Activated CD4-positive, alpha-beta T cell treated with anti-CD3 and anti-CD28 coated beads, Interleukin-2, amount 50 U/mL, for 24 hours (primary cell): ENCODE measurements around the gene HOXD8.
A peak's percentile ranks its signal among the peaks of the same experiment; 100 is the strongest.

Source experiments
- DNase-seq, 2 donors: peaks; one replicate each; pipeline ENCODE4 v3.0.0-alpha.2; 2020; ENCODE audit warnings: low read depth in 1 of 2, low spot score in 1 of 2

Gene HOXD8

DNA sequence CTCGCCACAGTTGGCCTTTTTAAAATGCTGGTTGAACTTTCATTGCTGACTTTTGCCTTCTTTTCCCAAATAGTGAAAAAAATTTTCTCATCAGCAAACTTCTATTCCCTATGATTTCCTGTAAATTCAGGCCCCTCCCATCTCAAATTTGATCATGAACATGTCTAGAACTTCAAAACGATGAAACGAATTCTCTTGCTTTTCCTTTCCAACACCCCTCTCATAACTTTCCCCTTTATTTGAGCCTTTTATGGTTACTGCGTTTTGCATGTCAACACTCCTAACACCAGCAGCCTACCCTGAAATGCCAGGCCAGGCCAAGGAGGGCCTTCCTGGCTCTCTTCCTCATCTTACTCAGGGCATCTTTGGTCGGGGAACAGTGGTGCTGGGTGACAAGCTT lies 38.6 kb upstream of the HOXD8 start:
- no peak for DNase-seq

DNA sequence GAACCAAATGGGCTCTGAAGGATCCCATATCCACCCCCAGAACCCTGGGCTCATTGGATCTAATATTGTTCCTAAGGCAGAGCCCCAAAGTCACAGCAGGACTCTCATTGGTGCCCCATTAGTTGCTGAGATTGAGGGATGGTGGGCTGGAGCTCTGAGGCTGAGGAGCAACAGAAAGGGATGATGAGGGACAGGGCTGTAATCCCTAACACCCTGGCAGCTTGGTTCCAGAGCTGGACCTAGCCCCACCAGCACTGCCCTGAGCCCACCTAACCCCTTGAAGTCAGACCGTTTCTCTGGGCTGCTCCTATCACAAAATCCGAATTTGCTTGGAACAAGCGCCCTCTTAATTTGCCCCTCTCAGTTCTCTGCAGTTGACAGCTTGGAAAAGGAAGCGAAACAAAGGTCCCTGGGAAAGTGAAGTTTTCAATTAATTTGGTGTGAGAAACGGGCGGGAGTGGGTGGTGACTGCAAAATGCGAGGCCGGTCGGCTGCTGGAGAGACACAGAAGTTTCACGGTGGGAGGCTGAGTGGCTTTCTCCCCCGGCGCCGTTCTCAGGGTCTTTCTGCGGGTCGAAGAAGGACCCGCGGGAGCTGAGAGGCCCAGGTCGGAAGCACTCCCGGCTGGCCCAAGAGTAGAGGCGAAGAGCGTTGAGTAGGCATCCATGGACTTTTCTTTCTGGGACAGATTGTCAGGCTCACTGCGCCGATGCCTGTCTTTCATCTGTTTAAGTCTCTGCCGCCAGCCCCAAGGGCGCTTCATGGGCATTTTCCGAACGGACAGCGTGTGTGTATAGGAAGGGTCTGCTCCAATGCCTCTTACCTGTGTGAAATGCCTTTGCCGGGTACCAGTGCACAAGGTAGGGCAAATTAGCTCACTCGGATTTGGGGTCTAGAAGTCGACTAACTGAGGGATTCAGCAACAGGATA lies 37.9 kb upstream of the HOXD8 start:
- DNase-seq, result no peak

DNA sequence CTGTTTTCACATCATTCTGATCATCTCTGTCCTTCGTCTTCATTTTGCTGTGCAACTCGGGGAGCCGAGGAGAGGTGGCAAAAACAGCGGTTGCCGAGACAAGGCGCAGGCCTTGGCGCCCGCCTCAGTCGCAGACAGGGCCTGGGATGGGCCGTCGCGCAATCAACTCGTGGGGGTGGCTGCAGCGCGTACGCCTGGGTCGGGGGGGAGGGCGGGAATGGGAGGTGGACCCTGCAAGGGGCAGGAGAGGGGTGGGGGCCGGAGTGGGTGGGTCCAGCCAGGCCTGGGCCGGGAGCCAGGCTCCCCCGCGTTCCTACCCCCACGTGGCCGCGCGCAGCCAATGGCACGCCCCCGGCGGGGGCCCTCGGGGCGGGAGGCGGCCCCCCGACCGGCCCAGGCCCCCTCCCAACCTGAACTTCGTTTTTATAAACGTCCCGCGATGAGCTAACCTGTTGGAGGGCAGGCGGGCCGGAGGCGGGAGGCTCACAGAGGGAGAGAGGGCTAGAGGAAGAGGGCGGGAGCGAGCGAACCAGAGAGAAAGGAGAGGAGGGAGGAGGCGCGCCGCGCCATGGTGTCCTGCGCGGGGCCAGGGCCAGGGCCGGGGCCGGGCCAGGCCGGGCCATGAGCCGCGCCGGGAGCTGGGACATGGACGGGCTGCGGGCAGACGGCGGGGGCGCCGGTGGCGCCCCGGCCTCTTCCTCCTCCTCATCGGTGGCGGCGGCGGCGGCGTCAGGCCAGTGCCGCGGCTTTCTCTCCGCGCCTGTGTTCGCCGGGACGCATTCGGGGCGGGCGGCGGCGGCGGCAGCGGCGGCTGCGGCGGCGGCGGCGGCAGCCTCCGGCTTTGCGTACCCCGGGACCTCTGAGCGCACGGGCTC lies 37.0 kb upstream of the HOXD8 start, which contains the start of gene HOXD13:
Gene HOXD13, plus strand, starts transcription at position 452 of the 875 bp plus-strand sequence. Its CDS starts 170 bp downstream, at position 622.
- no peak for DNase-seq

DNA sequence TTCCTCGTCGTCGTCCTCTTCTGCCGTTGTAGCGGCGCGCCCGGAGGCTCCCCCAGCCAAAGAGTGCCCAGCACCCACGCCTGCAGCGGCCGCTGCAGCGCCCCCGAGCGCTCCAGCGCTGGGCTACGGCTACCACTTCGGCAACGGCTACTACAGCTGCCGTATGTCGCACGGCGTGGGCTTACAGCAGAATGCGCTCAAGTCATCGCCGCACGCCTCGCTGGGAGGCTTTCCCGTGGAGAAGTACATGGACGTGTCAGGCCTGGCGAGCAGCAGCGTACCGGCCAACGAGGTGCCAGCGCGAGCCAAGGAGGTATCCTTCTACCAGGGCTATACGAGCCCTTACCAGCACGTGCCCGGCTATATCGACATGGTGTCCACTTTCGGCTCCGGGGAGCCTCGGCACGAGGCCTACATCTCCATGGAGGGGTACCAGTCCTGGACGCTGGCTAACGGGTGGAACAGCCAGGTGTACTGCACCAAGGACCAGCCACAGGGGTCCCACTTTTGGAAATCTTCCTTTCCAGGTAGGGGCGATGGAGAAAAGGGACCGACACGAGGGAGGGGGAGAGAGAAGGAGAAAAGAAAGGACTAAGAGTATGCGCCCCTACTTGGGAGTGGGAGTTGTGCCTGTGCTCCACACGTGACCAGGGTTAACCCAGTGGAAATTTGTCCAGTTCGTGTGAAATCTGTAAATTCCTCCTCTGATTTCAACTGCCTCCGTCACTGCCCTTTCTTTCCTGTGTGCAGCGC lies 36.2 kb upstream of the HOXD8 start:
- no peak for DNase-seq

DNA sequence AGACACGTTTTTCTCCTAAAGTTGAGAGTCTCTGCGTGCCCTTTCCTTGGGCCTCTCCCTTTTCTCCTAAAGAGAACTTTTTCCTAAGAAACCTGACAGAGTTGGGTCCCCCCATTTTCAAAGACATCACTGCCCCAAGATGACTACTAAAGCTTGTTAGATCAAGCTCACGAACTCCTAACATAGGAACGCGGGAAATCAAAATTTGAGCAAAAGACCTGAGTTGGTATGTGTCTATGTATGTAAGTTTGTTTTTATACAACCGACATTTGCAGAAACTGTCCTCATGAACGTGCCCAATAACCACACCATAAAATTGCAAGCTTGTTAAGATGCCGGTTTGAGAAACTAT lies 35.6 kb upstream of the HOXD8 start:
- no peak for DNase-seq

DNA sequence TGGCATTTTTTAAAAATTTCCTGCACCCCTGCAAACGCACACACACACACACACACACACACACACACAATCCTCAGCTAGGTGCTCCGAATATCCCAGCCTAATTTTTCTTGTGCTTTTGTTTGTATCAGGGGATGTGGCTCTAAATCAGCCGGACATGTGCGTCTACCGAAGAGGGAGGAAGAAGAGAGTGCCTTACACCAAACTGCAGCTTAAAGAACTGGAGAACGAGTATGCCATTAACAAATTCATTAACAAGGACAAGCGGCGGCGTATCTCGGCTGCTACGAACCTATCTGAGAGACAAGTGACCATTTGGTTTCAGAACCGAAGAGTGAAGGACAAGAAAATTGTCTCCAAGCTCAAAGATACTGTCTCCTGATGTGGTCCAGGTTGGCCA lies 35.2 kb upstream of the HOXD8 start:
- no peak for DNase-seq

DNA sequence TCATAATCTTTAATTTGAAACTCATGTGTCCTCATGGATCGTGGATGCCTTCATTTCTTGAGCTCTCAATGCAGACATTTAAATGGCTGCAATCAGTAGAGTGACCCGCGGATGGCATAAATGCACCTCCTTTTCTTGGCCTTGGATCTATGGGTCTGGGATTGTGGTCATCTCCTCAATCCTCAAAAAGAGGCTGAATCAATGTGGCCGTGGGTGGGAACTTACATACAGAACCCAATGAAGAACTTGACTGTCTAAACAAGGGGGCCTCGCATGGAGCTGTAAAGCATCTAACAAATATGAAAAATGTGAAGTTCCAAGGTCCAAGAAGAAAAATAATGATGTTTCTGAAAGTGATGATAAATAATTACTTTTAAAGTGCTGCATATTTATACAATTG lies 34.1 kb upstream of the HOXD8 start:
- DNase-seq, result no peak

DNA sequence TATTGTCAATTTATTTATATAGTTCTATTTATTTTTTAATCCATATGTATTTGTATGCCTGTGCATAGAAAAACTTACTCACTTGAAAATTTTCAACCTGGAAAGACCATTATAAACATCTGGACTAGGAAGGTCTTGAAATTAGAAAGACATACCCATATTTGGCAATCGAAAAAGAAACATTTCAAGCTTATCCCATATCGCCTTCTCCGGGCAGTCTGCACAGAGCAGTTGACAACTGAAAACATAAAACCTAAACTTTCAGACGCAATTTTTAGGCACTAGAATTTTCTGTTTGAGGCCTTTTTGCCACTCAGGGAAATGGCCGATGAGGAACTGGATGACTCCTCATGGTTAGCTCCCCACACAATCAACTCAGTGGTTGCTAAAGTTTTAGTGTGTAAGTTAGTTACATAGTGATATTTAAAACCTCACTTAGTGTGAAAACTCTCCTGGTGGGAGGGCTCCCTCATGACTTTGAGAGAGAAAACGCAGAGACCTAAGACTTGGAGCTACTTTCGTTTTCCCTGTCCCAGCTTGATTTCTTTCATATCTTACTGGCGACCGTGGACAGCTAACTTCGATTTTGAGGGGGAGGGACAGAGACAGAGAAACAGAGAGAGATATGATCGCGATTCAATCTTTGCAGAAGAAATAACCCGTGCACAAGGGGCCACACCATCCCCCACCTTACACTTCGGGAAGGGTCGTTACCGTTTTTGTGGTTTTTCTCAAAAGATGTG lies 33.1 kb upstream of the HOXD8 start:
- DNase-seq, result no peak

DNA sequence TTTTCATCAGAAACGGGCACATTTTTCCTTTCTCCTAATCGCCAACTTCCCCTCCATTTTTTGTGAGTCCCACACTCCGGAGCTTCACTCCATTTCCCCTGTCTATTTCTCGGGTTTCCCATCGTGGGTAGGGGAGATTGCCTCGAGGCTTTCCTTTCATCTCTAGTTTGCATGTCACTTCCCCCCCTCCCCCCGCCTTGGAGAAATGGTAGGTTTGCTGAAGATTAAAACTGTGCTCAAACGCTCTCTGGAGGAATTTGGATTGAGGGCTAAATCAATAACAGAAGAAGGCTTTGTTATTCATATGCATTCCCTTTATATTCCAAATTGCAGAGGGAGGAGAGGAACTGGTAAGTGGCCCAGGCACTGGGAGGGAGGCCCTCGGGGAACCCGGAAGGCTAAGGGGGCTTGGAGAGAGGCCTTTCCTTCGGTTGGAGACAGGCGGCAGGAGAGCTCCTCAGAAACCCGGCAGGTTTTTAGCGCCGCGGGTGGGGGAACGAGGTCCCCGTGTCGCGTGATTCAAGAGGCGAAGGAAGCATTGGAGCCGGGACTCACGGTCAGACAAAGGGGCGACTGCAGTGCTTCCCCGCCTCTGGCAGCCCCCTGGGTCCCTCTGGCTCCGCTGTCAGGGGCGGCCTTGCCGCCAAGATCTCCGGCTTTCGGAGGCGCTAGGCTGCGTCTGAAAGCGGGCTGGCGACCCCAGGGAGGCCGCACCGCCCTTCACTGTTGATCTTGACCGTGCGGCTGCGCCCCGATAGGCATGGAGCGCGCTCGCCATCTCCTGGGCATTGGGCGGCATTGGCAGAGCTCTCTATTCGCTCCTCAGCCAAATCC lies 32.3 kb upstream of the HOXD8 start:
- peak; percentile 35 to 45 for DNase-seq

DNA sequence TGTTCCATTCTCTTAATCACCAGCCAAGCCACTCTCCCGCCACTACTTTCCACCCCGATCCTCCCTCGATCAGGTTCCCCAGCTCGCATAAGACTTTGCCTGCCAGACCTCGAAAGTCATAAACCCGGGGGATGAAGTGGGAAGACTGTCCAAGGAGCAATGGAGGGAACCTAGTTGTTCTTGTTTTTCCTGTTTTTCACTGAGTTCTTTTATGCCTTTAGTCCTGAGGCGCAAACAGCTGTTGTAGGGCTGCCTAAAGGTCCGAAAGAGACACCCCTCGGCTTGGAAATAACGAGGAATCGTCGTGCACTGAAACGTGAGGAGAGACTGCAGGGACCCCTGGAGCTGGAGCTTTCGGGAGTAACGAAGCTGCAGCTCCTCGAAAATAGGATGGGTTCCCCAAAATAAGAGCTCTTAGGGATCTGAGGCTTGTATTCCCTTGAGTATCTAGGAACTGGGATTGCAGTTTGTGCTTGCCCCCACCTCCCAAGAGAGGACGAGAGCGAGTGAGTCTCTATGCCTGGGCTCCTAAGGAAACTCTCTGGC lies 31.6 kb upstream of the HOXD8 start:
- DNase-seq, result no peak

DNA sequence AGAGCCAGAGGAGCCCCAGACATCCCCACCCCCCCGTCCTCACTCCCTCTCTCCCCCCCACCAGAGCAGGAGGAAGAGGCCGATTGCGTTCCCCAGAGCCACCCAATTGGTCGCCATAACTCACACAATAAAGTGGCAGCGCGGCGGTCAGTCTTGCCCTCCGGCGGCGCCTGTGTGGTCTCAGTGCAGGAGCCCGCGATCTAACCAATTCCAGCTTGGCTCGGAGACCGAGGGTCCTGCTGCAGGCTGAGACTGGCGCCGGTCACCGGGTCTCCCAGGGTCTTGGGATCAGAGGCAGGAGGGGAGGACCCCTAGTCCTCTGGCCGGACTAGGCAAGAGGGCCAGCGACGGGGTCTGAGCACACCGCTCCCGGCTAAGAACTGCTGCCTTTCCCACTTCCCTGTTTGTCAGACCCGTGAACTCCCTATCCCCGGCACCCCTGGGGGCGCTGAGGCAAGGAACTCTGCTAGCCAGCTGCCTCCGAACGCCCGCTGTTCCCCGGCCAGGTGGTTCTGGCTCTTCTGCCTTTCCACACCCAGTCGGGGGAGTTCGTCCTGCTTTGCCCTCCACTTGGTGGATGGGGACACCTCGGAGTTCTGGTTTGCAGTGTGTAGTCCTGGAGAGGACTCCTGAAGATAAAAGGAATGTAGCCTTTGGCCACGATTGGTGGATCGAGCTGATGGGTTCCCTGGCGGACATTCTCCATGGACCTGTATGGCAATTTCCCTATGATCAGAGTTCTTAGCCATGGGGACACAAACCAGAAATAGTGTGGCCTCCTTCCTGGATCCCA lies 30.9 kb upstream of the HOXD8 start:
- DNase-seq, result no peak

DNA sequence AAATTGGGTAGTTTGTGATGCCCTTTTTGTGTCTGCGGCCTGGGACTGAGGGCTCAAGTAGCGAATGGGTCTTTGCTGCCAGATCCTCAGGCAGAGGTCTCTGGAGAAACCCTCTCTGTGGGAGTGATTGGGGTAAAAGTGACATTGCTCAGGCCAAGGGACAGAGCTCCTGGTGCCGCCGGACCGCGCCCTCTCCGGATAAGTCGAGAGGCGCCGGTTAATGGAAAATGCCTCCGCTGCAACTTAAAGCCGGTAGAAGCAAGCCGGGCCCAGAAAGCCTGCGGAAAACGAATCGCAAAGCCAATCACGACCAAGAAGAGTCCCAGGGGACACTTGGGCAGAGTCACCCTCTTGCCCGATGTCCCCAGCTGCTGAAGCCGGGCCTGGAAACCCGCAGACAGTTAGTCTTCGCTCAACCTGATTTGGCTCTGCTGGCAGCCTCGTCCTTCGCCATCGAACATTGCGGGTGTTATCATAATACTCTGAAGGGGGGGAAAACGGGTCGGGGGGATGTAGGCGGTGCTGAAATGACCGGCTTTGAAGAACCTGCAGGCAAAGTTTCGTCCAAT lies 30.3 kb upstream of the HOXD8 start:
- no peak for DNase-seq

DNA sequence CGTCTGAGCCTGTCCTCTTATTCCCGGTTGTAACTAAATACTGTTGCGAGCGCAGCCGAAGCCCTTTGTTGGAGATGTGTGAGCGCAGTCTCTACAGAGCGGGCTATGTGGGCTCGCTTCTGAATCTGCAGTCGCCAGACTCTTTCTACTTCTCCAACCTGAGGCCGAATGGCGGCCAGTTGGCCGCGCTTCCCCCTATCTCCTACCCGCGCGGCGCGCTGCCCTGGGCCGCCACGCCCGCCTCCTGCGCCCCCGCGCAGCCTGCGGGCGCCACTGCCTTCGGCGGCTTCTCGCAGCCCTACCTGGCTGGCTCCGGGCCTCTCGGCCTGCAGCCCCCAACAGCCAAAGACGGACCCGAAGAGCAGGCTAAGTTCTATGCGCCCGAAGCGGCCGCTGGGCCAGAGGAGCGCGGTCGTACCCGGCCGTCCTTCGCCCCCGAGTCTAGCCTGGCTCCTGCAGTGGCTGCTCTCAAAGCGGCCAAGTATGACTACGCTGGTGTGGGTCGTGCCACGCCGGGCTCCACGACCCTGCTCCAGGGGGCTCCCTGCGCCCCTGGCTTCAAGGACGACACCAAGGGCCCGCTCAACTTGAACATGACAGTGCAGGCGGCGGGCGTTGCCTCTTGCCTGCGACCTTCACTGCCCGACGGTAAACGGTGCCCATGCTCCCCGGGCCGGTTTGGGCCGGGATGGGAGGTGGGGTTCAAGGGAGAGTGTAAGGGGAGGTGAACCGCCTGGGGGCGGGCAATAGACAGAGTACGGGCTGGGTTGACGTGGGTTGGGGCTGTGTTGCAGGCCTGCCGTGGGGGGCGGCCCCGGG lies 29.6 kb upstream of the HOXD8 start, which contains the start of gene HOXD12:
Gene HOXD12, plus strand, starts transcription at position 68 of the 819 bp plus-strand sequence. Its CDS starts 7 bp downstream, at position 75.
- DNase-seq, result no peak

DNA sequence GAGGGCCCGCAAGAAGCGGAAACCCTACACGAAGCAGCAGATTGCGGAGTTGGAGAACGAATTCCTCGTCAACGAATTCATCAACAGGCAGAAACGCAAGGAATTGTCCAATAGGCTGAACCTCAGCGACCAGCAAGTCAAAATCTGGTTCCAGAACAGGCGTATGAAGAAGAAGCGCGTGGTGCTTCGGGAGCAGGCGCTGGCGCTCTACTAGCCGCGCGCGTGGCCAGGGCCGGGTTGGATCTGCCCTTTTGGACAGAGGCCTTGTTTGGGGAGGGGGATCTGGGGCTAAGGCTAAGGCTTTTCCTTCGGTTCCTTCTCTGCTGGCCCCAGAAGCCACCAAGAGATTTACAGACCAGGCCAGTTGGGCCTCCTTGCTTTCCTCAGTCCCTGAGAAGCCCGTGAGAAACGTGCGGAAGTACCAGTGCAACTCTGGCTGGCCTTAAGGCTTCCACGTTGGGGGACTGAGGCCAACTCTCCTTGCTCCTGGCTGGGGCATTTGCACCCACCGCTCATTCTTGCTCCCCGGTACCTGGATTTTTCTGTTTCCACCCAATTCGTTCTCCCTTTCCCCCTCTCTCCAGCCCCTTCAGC lies 28.9 kb upstream of the HOXD8 start:
- no peak for DNase-seq

DNA sequence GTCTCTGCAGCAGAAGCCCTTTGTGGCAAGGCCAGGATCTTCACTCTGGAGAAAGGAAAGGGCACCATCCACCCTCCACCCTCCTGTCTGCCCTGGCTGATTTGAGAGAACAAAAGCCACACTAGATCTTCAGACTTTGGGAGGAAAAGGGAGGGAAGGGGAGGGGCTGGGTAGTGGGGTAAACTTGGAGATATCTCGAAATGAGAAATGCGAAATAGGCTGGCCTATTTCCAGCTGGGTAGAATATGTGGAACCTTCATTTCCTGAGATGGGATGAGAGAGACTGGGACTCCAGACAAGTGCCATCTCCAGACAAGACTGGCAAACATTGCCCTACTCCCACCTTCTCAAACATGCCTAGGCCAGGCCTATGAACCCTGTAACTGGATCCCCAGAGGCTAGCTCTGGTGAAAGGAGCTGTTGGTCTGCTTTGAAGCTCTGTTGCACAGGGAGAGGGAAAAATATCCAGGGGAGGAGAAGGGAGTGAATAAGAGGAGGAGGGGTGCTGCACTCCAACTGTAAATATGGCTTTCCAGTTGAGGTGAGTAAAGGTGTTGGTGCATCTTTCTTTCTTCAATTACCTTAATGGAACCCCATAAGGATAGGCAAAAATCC lies 28.2 kb upstream of the HOXD8 start:
- DNase-seq, result no peak

DNA sequence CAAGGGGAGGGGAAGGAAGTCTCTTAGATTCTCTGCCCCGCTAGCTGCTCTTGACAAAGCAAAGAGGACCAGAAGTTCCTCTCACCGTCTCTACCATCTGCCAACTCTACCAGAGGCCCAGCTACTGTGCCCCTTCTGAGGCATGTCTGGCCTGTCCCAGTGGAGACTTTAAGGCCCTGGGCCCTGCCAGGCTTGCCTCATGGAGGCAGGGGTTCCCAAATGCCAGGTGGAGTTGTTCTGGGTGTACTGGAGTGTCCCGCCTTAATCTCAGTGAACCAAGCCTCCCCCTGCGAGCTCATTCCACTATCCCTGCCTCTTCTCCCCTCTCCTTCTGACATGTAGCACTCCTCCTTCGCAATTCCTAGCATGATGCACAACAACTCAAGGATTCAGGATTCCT lies 27.7 kb upstream of the HOXD8 start:
- DNase-seq, result no peak
